HEK293 (cell line): ENCODE data around the gene PPM1N.
A peak's percentile ranks its signal among the peaks of the same experiment; 100 is the strongest.

Experiments
- FEZF1 ChIP-seq: fragments of 450-650 bp; formaldehyde crosslinking; IDR thresholded peaks from 2 replicates; pipeline ENCODE4 v1.5.1; 2016; ENCODE audit warnings: missing biosample characterization, missing genetic modification characterization
- HOXC10 ChIP-seq: sonication (generic); formaldehyde crosslinking; IDR thresholded peaks from 2 replicates; pipeline ENCODE4 v1.8.1; 2023; ENCODE audit warnings: mild to moderate bottlenecking, missing genetic modification reagents
- KLF16 ChIP-seq: fragments of 450-650 bp; formaldehyde crosslinking; IDR thresholded peaks from 2 replicates; pipeline ENCODE4 v1.5.1; 2017; ENCODE audit warnings: missing biosample characterization, missing genetic modification characterization
- KLF8 ChIP-seq: fragments of 450-650 bp; formaldehyde crosslinking; IDR thresholded peaks from 2 replicates; pipeline ENCODE4 v1.5.1; 2016; ENCODE audit warnings: missing biosample characterization, missing genetic modification characterization
- SCRT1 ChIP-seq: fragments of 450-650 bp; formaldehyde crosslinking; IDR thresholded peaks from 2 replicates; pipeline ENCODE4 v1.5.1; 2016; ENCODE audit warnings: missing biosample characterization, missing genetic modification characterization, borderline replicate concordance
- SP2 ChIP-seq: fragments of 450-650 bp; formaldehyde crosslinking; IDR thresholded peaks from 2 replicates; pipeline ENCODE4 v1.5.1; 2016; ENCODE audit warnings: missing biosample characterization, missing genetic modification characterization
- SP7 ChIP-seq: fragments of 450-650 bp; formaldehyde crosslinking; IDR thresholded peaks from 2 replicates; pipeline ENCODE4 v1.5.1; 2016; ENCODE audit warnings: missing biosample characterization, missing genetic modification characterization
- ZBTB20 ChIP-seq: fragments of 450-650 bp; formaldehyde crosslinking; IDR thresholded peaks from 2 replicates; pipeline ENCODE4 v1.5.1; 2016; ENCODE audit warnings: missing biosample characterization, missing genetic modification characterization
- ZBTB49 ChIP-seq: fragments of 450-650 bp; formaldehyde crosslinking; IDR thresholded peaks from 2 replicates; pipeline ENCODE4 v1.5.1; 2016; ENCODE audit warnings: missing biosample characterization, missing genetic modification characterization, low read depth
- ZBTB8A ChIP-seq: fragments of 450-650 bp; formaldehyde crosslinking; IDR thresholded peaks from 2 replicates; pipeline ENCODE4 v1.5.1; 2016; ENCODE audit warnings: missing biosample characterization, missing genetic modification characterization
- ZEB2 ChIP-seq: fragments of 450-650 bp; formaldehyde crosslinking; IDR thresholded peaks from 2 replicates; pipeline ENCODE4 v1.5.1; 2016; ENCODE audit warnings: missing biosample characterization, missing genetic modification characterization
- ZFHX2 ChIP-seq: fragments of 450-650 bp; formaldehyde crosslinking; conservative IDR thresholded peaks from 2 replicates; pipeline ENCODE4 v1.5.1; 2016; ENCODE audit warnings: missing biosample characterization, missing genetic modification characterization
- ZNF10 ChIP-seq: fragments of 450-650 bp; formaldehyde crosslinking; IDR thresholded peaks from 2 replicates; pipeline ENCODE4 v1.5.1; 2017; ENCODE audit warnings: missing biosample characterization, missing genetic modification characterization
- ZNF132 ChIP-seq: fragments of 450-650 bp; formaldehyde crosslinking; IDR thresholded peaks from 2 replicates; pipeline ENCODE4 v1.5.1; 2017; ENCODE audit warnings: missing biosample characterization, missing genetic modification characterization, borderline replicate concordance
- ZNF148 ChIP-seq: fragments of 450-650 bp; formaldehyde crosslinking; IDR thresholded peaks from 2 replicates; pipeline ENCODE4 v1.5.0; 2017; ENCODE audit warnings: missing biosample characterization, missing genetic modification characterization, borderline replicate concordance
- ZNF18 ChIP-seq: fragments of 450-650 bp; formaldehyde crosslinking; IDR thresholded peaks from 2 replicates; pipeline ENCODE4 v1.5.1; 2016; ENCODE audit warnings: missing biosample characterization, missing genetic modification characterization
- ZNF2 ChIP-seq: fragments of 450-650 bp; formaldehyde crosslinking; IDR thresholded peaks from 2 replicates; pipeline ENCODE4 v1.5.1; 2016; ENCODE audit warnings: missing biosample characterization, missing genetic modification characterization
- ZNF23 ChIP-seq: fragments of 450-650 bp; formaldehyde crosslinking; IDR thresholded peaks from 2 replicates; pipeline ENCODE4 v1.5.1; 2016; ENCODE audit warnings: missing biosample characterization, missing genetic modification characterization, borderline replicate concordance
- ZNF311 ChIP-seq: fragments of 450-650 bp; formaldehyde crosslinking; IDR thresholded peaks from 2 replicates; pipeline ENCODE4 v1.5.1; 2017; ENCODE audit warnings: missing biosample characterization, missing genetic modification characterization, borderline replicate concordance
- ZNF335 ChIP-seq: fragments of 450-650 bp; formaldehyde crosslinking; conservative IDR thresholded peaks from 2 replicates; pipeline ENCODE4 v1.5.1; 2016; ENCODE audit warnings: missing biosample characterization, missing genetic modification characterization
- ZNF416 ChIP-seq: fragments of 450-650 bp; formaldehyde crosslinking; IDR thresholded peaks from 2 replicates; pipeline ENCODE4 v1.5.1; 2016; ENCODE audit warnings: missing biosample characterization, missing genetic modification characterization
- ZNF530 ChIP-seq: fragments of 450-650 bp; formaldehyde crosslinking; IDR thresholded peaks from 2 replicates; pipeline ENCODE4 v1.5.1; 2016; ENCODE audit warnings: low read depth, missing biosample characterization, missing genetic modification characterization
- ZNF548 ChIP-seq: fragments of 450-650 bp; formaldehyde crosslinking; IDR thresholded peaks from 2 replicates; pipeline ENCODE4 v1.5.1; 2016; ENCODE audit warnings: missing biosample characterization, missing genetic modification characterization
- ZNF571 ChIP-seq: fragments of 450-650 bp; formaldehyde crosslinking; IDR thresholded peaks from 2 replicates; pipeline ENCODE4 v1.5.0; 2017; ENCODE audit warnings: missing biosample characterization, missing genetic modification characterization
- ZNF623 ChIP-seq: fragments of 450-650 bp; formaldehyde crosslinking; IDR thresholded peaks from 2 replicates; pipeline ENCODE4 v1.5.1; 2016; ENCODE audit warnings: missing biosample characterization, missing genetic modification characterization
- ZNF639 ChIP-seq: fragments of 450-650 bp; formaldehyde crosslinking; IDR thresholded peaks from 2 replicates; pipeline ENCODE4 v1.5.1; 2016; ENCODE audit warnings: missing biosample characterization, missing genetic modification characterization
- ZNF660 ChIP-seq: fragments of 450-650 bp; IDR thresholded peaks from 2 replicates; pipeline ENCODE4 v1.5.1; 2018; ENCODE audit warnings: missing biosample characterization, mild to moderate bottlenecking, missing genetic modification characterization
- ZNF670 ChIP-seq: fragments of 450-650 bp; formaldehyde crosslinking; IDR thresholded peaks from 2 replicates; pipeline ENCODE4 v1.5.1; 2016; ENCODE audit warnings: missing biosample characterization, missing genetic modification characterization, low read depth
- ZNF677 ChIP-seq: fragments of 450-650 bp; IDR thresholded peaks from 2 replicates; pipeline ENCODE4 v1.5.0; 2018; ENCODE audit warnings: missing biosample characterization, mild to moderate bottlenecking, missing genetic modification characterization, moderate library complexity
- ZNF777 ChIP-seq: fragments of 450-650 bp; formaldehyde crosslinking; IDR thresholded peaks from 2 replicates; pipeline ENCODE4 v1.5.1; 2017; ENCODE audit warnings: missing biosample characterization, missing genetic modification characterization, borderline replicate concordance
- ZSCAN4 ChIP-seq: fragments of 450-650 bp; formaldehyde crosslinking; IDR thresholded peaks from 2 replicates; pipeline ENCODE4 v1.5.1; 2017; ENCODE audit warnings: missing biosample characterization, missing genetic modification characterization

Gene PPM1N

GRCh38 chr19:45469132-45469944 is 28.9 kb upstream of the PPM1N start (continued):
- TF ChIP-seq ZNF530 (tag by site-specific recombination) (no peak), ZNF677 (tag by site-specific recombination) (no peak), FEZF1 (tag by site-specific recombination) (no peak), SCRT1 (no peak), ZNF335 (tag by site-specific recombination) (peak; percentile 73), SP2 (tag by site-specific recombination) (peak; percentile 86), ZNF148 (no peak), ZBTB20 (tag by site-specific recombination) (peak; percentile 93), HOXC10 (CRISPR knock-in tag) (no peak), ZNF2 (tag by site-specific recombination) (no peak), ZBTB49 (tag by site-specific recombination) (no peak), ZNF23 (tag by site-specific recombination) (no peak), ZNF311 (no peak), ZBTB8A (tag by site-specific recombination) (peak; percentile 59), ZSCAN4 (tag by site-specific recombination) (no peak), ZNF416 (tag by site-specific recombination) (no peak), SP7 (peak; percentile 62; the same call in 1 of the 2 replicates), KLF8 (tag by site-specific recombination) (peak; percentile 54), ZNF660 (tag by site-specific recombination) (no peak), ZEB2 (tag by site-specific recombination) (peak; percentile 66), ZNF10 (tag by site-specific recombination) (no peak), ZNF548 (tag by site-specific recombination) (no peak), ZNF777 (tag by site-specific recombination) (no peak), ZNF18 (tag by site-specific recombination) (no peak), ZNF670 (tag by site-specific recombination) (no peak), ZNF639 (tag by site-specific recombination) (no peak), ZNF623 (tag by site-specific recombination) (no peak), ZNF132 (tag by site-specific recombination) (no peak), ZFHX2 (tag by site-specific recombination) (peak; percentile 63), KLF16 (tag by site-specific recombination) (peak; percentile 84), ZNF571 (tag by site-specific recombination) (no peak)
